ENCODE results near the gene OR5L2. TPM values are rescaled to one million over a fixed set of nuclear protein-coding genes. Genes with fewer than 3 reads are reported as not detected.

OR5L2 gene
- total RNA-seq, 3 donors from 2014 or later: not detected

Other genes with a start within 250 kb of the OR5L2 start
- gene OR4C11, start 219.6 kb upstream of the OR5L2 start, total RNA-seq: not detected
- gene OR4P4, start 192.1 kb upstream of the OR5L2 start, total RNA-seq: not detected
- gene OR4S2, start 178.9 kb upstream of the OR5L2 start, total RNA-seq: not detected
- not detected for gene OR4C6, start 165.0 kb upstream of the OR5L2 start, total RNA-seq
- not detected for gene OR5D13, start 53.8 kb upstream of the OR5L2 start, total RNA-seq
- gene OR5D14, start 31.7 kb upstream of the OR5L2 start, total RNA-seq: not detected
- not detected for gene OR5L1, start 15.9 kb upstream of the OR5L2 start, total RNA-seq
- gene OR5D18, start 7.6 kb upstream of the OR5L2 start, total RNA-seq: not detected
- gene OR5D16, start 11.5 kb downstream of the OR5L2 start, total RNA-seq: not detected
- not detected for gene TRIM51, start 56.1 kb downstream of the OR5L2 start, total RNA-seq
- not detected for gene OR5W2, start 87.4 kb downstream of the OR5L2 start, total RNA-seq
- gene OR5I1, start 109.2 kb downstream of the OR5L2 start, total RNA-seq: not detected
- gene OR10AG1, start 142.7 kb downstream of the OR5L2 start, total RNA-seq: not detected
- not detected for gene OR5F1, start 167.4 kb downstream of the OR5L2 start, total RNA-seq
- gene OR5AS1, start 200.4 kb downstream of the OR5L2 start, total RNA-seq: not detected